GM21619 (cell line): ENCODE results near the gene CORO1C.

Source experiments
- ATAC-seq: cut with Tn5 transposase; IDR thresholded peaks from one replicate; pipeline ENCODE4 v1.9.1; 2021; ENCODE audit not compliant: unreplicated experiment

Gene CORO1C

DNA sequence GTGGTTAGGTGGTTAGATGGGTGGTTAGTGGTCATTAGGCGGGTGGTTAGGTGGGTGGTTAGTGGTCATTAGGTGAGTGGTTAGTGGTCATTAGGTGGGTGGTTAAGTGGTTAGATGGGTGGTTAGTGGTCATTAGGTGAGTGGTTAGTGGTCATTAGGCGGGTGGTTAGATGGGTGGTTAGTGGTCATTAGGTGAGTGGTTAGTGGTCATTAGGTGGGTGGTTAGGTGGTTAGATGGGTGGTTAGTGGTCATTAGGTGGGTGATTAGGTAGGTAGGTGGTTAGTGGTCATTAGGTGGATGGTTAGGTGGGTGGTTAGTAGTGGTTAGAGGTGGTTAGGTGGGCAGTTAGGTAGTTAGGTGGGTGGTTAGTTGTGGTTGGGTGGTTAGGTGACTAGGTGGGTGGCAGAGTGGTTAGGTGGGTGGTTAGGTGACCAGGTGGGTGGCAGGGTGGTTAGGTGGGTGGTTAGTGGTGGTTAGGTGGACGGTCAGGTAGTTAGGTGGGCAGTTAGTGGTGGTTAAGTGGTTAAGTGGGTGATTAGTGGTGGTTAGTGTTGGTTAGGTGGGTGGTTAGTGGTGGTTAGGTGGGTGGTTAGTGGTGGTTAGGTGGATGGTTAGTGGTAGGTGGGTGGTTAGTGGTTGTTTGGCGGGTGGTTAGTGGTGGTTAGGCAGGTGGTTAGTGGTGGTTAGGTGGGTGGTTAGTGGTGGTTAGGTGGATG lies 125.5 kb downstream of the CORO1C start:
- no peak for ATAC-seq

DNA sequence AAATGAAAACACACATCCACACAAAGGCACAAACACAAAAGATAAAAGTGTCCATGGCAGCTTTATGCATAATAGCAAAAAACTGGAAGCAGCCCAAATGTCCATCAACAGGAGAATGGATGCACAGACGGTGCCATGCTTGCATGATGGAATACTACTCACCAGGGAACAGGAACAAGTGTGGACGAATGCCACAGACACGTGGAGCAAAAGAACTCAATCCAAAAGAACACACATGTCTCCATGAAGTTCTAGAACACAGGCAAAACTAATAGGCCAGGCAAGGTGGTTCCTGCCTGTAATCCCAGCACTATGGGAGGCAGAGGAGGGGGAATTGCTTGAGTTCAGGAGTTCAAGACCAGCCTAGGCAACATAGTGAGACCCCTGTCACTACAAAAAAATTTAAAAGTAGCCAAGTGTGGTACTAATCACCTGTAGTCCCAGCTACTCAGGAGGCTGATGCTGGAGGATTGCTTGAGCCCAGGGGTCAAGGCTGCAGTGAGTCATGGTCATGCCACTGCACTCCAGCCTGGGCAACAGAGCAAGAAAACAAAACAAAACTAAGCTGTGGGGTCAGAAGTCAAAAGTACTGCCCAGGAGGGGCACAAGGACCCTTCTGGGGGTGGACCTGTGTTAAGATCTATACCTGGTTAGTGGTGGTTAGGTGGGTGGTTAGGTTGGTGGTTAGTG lies 126.2 kb downstream of the CORO1C start:
- no peak for ATAC-seq

DNA sequence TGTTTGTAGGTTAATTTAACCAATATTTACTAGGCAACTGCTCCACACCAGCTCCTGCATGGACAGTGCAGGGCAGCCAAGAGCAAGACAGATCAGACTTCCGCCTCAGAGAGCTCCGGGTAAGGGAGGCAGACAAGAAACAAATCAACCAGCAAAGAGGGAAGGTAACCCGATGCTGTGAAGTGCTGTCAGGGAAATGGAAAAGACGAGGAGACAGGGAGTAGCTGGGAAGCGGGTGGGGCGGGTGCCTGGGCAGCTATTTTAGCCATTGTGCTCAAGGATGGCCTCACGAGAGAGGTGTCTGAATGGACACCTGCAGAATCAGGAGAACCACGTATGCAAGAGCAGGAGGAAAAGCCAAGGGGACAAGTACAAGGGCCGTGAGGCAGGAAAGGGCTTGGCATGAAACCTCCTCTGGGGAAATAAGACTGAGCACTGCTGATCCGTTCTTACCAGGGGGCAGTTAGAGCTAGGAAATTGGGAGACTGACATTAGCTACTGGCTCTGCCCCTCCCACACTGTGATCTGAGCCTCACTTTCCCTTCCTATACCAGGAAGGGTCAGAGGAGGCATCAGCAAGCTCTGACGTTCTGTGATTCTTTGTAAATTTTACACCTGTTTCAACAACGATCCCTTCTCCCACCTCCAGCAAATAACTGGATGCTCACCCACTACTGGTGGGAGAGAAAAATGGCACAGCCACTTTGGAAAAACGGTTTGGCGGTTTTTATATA lies 126.9 kb downstream of the CORO1C start:
- no peak for ATAC-seq

DNA sequence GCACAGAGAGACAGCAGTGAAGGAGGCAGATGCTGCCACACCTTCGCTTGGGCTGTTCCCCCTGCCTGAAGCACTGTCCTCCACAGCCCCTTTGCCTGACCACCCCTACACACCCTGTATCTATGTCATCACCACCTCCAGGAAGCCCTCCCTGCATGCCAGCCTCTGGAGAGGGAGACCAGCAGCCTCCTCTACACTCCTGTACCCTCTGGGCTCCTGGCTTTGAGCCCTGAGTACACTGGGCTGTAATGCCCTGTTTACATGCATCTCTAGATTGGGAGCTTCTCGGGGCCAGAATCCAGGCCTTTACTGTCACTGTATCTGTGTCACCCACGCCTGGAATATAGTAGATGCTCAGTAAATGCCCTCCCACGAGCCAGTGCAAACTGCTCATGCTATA lies 127.6 kb downstream of the CORO1C start:
- ATAC-seq: no peak

DNA sequence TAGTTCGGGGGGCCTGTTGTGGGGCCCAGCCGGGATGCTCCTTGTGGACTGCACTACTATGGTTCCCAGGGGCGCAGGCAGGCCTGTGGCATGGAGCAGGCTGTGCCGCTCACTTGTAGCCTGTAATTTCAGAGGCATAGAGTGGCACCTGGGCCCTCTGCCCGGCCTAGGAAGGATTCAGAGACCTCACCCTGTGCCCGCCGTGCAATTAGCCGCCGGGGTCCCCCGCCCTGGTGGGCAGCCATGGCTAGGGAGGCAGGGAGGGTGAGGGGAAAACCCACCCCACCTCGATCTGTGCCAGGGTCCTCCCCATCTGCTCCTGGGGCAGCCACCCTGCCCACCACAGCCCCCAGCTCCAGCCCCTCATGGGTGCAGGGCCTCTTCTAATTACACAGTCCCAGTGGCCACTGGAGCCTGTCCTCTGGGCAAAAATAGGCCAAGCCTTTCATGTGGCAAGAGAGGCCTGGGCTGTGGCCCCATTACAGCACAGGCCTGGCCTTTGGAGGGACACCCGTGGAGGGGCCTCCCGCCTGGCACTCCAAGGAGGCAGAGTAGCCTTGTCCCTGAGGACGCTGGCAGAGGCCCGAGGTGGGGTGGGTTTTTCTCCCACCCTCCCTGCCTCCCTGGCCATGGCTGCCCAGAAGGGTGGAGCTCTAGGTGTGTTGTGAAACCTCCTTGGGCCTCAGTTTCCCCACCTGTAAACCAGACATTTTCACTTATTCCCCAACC lies 128.2 kb downstream of the CORO1C start:
- ATAC-seq: no peak

DNA sequence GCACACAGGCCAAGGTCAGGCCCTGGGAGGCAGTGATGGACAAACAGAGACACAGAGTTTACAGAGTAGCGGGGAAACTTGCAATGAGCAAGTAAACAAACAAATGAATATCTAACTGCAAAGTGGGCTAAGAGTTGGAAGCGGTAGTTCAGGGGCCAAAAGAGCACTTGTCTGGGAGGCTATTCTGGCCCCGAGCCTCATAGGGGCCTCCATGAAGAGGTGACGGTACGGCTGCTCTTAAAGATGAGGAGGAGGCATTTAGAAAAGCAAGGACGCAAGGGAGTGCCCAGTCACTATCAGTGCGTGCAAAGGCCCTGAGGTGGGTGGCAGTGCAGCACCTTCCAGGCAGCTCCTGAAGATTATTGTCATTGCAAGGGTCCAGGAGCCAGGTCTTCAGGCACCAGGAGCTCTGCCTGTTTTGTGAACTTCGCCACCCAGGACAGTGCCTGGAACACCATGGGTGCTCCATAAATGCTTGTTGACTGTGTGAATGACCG lies 129.1 kb downstream of the CORO1C start:
- no peak for ATAC-seq

DNA sequence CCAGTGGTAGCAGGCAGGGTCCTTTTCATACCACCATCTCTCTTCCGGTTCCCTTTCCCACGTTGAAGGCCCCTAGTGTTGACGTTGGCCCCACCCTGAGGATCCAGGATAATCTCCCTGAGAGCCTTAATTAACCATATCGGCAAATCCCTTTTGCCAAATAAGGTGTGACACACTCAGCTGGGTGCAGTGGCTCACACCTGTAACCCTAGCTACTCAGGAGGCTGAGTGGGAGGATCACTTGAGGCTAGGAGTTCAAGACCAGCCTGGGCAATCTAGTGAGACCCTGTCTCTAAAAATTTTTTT lies 130.7 kb downstream of the CORO1C start:
- no peak for ATAC-seq

DNA sequence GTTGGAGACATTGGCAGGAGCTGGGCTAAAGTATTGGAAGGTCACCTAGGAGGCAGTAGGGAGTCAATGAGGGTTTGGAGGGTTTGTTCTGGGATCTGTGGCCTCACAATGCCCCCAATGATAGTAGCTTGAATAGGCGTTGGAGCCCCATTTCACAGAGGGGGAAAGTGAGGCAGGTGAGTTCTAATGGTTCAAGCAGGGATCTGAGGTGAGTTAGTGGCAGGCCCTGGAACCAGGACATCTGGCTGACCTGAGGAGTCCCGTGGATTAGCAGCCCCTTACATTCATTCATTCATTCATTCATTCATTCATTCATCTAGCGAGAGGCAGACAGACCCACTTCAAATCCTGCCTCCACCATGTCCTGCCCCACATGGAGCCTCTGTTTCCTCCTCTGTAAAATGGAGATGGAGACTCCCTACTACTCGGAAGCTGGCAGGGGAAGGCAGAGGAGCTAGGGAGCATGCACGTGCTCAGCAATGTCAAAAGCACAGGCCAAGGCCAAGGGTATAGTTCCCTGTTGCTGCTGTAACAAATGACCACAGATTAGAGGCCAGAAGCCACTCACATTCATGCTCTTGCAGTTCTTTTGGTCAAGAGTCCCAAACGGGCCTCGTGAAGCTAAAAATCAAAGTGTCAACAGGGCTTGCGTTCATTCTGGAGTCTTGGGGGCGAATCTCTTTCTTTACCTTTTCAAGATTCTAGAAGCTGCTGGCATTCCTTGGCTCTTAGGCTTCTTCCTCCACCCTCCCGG lies 131.2 kb downstream of the CORO1C start:
- ATAC-seq: no peak

DNA sequence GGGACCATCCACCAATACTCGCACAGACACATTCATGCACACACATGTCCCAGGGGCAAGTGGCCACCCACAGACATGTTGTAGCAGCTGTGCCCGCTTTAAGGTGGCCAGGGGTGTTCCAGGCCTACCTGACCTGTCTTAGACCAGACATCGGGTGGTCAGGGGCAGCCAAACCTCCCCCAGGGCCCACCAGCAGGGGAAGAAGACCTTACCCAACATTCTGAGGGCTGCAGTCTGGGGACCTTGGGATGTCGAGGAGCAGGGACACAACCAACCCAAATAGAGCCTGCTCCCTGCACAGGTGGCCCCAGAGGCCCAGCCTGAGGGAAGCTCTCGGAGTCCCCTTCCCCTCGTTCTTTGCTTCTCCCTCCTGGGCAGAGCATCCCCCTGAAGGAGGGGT lies 131.8 kb downstream of the CORO1C start:
- no peak for ATAC-seq

DNA sequence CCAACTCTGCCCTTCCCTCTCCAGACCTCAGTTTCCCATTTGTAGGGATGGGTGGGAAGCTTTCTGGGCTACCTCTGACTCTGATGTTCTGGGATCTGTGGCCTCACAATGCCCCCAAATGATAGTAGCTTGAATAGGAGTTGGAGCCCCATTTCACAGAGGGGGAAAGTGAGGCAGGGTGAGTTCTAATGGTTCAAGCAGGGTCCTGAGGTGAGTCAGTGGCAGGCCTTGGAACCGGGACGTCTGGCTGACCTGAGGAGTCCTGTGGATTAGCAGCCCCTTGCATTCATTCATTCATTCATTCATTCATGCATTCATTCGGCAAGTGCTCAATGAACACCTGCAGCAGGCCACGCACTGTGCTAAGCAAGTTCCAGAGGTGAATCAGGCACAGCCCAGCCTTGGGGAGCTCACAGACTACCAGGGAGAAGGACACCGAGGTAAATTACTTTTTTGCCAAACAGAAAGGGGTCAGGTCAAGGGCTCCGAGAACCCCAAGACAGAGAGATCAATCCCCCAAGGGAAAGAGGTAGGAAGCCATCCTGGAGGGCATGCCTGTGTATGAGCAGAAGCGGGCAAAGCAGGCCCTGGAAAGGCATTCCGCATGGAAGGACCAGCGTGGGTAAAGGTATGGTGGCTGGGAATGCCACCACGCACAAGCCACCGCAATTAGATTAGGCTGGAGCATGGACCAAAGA lies 132.6 kb downstream of the CORO1C start:
- ATAC-seq: no peak

DNA sequence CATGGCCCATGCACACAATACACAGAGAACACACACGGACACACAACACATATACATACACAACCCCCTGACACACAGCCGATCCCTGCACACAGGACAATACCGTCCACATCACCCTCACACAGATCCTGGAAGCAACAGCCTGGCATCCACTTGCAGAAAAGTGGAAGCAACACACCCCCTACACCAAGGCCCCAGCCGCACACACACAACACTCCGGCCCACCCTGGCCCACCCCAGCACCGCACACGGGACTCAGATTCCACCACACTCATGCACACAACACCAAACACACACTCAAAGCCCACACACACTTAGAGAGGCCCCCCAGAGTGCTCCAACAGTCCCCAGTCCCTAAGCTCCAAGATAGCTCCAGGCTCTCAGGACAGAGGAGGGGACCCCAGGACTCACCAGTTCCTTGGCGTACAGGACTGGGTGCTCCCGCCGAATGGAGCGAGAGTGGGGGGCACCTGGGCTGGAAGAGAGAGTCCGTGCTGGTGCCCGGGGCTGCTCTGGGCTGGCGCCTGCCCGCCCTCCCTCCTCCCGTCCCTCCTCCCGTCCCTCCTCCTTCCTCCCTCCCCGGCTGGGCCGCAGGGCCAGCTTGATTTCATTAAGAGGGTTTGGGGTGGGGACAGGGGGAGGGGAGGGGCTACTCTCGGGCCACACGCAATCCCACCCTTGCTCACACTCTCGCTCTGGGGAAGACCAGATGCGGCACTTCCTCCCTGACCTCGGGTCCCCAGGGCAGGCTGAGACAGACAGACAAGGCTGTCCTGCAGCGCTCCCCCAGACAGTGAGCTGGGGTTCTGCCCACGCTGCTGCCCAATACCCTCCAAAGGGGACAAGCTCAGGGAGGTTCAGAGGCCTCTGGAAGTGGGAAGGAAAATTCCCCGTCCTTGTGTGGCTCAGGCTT lies 133.5 kb downstream of the CORO1C start, which contains the start of gene TMEM119:
TMEM119 (minus strand) TSS at position 526 of the 913 bp plus-strand sequence. CDS start 5,701 bp downstream, outside the sequence.
- ATAC-seq: no peak

DNA sequence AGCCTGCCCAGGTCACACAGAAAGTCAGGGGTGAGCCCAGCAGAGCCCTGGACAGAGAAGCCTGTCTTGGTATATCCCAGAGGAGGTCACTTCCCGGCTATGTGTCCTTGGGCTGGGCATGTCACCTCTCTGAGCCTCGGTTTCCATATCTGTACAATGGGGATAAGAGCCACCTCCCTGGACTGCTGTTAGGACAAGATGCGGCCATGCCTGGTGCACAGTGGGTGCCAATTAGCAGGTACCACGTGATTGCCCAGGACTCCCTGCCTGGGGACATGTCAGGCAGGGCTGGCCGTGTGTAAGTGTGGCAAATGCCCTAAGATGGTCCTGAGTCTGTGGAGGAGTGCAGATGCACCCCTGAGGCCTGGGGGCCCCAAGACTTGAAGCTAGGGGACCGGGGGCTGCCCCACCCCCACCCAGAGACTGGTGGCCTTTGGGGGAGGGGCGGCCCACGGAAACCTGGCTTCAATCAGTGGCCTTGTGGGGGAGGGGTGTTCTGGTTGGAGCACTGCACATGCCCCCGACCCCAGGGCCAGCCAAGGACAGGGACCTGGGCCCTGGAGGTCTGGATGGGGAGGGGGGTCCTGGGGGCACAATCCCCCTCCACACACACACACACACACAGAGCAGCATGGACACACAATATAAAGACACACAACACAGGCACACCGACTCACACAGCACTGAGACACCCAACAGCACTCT lies 134.3 kb downstream of the CORO1C start:
- ATAC-seq: no peak

DNA sequence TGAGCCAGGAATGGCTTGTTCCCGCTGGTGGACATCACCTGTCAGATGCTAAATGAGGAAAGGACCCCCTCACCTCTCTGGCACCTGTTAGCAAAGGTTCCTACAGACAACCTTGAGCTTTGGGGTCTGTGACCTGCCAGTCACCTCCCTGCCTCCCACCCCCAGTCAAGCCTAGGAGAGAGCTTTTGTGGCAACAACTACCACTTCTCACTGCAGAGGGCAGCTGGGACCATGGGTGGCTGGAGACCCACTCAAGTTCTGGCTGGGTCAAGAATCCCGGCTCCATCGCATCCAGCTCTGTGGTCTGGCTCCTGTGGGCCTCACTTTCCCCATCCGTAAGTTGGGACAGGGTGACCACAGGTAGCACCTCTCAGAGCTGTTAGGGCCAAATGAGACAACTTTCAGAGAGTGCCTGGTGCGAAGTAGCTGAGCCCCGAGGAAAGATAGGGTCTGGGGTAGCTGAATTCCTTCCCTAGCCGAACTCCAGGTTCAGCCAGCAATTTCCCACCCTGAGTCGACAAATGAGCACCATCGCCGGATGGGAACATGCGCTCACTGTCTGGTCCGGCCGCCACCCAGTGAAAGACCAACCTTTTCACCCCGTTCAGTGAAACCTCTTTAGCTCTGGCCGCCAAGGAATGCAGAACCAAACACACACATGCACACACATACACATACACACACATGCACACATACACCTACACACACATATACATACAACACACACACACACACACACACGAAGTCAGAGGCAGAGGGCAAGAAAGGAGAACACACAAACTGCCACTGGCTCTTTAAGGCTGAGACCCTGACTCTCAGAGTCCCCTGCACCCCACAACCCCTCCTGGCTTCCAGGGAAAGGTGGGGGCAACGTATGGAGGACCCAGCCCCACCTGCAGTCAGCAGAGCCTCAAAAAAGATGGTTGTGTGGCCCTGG lies 135.3 kb downstream of the CORO1C start:
- no peak for ATAC-seq
